Right atrium auricular region (tissue), 2 donors: Measurements from ENCODE around the gene THOC6. TPM values are rescaled to one million over a fixed set of nuclear protein-coding genes. Genes with fewer than 3 reads are reported as not detected.

Experiments used
- DNase-seq: peaks from one replicate; pipeline ENCODE4 v3.0.0-alpha.2; 2019; ENCODE audit warnings: low spot score
- H3K27ac ChIP-seq, 2 donors: fragments of 200-600 bp; sonication (generic); 1 replicate in 1 of 2; 2 replicates in 1 of 2; pipeline ENCODE4 v1.5.1; 2016 to 2019
- H3K27me3 ChIP-seq, 2 donors: fragments of 200-600 bp; sonication (generic); one replicate each; pipeline versions ENCODE4 v1.5.1 to v1.6.0; 2017 to 2019
- H3K36me3 ChIP-seq: fragments of 200-600 bp; sonication (generic); one replicate; pipeline ENCODE4 v1.5.1; 2016
- H3K4me1 ChIP-seq, 2 donors: fragments of 200-600 bp; sonication (generic); one replicate each; pipeline versions ENCODE4 v1.5.1 to v1.6.0; 2017 to 2019
- H3K4me3 ChIP-seq, 2 donors: fragments of 200-600 bp; sonication (generic); 1 replicate in 1 of 2; 2 replicates in 1 of 2; pipeline ENCODE4 v1.5.1; 2017 to 2019; ENCODE audit warnings: mild to moderate bottlenecking in 1 of 2, moderate library complexity in 1 of 2
- H3K9me3 ChIP-seq, 2 donors: fragments of 200-600 bp; sonication (generic); one replicate each; pipeline ENCODE4 v1.5.1; 2019
- CTCF ChIP-seq, 2 donors: fragments of 200-600 bp; sonication (generic); IDR thresholded peaks; one replicate each; pipeline ENCODE4 v1.5.1; 2019; ENCODE audit warnings: antibody characterized with exemption in 2 of 2
- total RNA-seq, 2 donors: library from RNA; depleted of rRNA; stranded (reverse); fragments of >200 nt; gene quantifications; one replicate each; pipeline ENCODE4 v1.1.0, GENCODE V29; 2016

THOC6 gene
- total RNA-seq, 2 donors from 2014 or later = 7.4 to 12.6 TPM

DNA sequence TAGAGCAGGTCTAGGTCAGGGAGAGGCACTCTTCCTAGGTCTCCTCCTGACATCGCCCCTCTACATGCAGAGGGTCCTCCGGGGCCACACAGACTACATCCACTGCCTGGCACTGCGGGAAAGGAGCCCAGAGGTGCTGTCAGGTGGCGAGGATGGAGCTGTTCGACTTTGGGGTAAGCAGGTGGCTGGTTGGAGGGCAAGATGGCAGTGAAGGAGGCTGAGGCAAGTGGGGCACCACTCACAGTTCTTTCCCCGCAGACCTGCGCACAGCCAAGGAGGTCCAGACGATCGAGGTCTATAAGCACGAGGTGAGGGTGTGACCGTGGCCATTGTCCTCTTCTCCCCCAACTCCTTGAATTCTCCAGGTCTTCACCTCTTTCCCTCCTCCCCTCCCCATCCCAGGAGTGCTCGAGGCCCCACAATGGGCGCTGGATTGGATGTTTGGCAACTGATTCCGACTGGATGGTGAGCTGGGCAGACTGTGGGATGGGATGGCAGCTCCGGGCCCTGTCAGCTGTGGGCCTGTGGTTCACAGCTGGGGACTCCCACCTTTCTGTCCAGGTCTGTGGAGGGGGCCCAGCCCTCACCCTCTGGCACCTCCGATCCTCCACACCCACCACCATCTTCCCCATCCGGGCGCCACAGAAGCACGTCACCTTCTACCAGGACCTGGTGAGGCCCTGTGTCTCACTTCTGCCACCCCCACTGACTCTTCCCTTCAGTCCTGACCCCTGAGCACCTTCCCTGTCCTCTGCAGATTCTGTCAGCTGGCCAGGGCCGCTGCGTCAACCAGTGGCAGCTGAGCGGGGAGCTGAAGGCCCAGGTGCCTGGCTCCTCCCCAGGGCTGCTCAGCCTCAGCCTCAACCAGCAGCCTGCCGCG, 3.0 kb downstream of the THOC6 start:
- DNase-seq = no peak
- no peak overlapping the region for H3K4me3 ChIP-seq
- H3K36me3 ChIP-seq = peaks cover 13% of the 10 kb centered on the region
- peaks cover 4 to 7% of the 10 kb centered on the region in 2 donors for H3K27me3 ChIP-seq
- no peak for TF ChIP-seq CTCF (IDR thresholded peaks at IDR 0.05)
- H3K9me3 ChIP-seq = no peaks in the 10 kb centered on the region
- peaks cover 0 to 43% of the 10 kb centered on the region in 2 donors for H3K4me1 ChIP-seq
- no peak overlapping the region for H3K27ac ChIP-seq

- Histone ChIP-seq H3K27ac (no peak overlapping the region), H3K9me3 (no peaks in the 10 kb centered on the region), H3K4me1 (peaks cover 0 to 37% of the 10 kb centered on the region in 2 donors), H3K4me3 (no peak overlapping the region), H3K36me3 (peaks cover 13% of the 10 kb centered on the region), H3K27me3 (peaks cover 4 to 7% of the 10 kb centered on the region in 2 donors)
- TF ChIP-seq CTCF (IDR thresholded peaks at IDR 0.05) = no peak
- DNase-seq = no peak
Observed at GRCh38 chr16:3027489-3027795, 3.6 kb downstream of the THOC6 start.

GRCh38 chr16:3027983-3028715, 4.3 kb downstream of the THOC6 start:
- Histone ChIP-seq H3K27ac (no peak overlapping the region), H3K4me3 (no peak overlapping the region), H3K36me3 (peaks cover 13% of the 10 kb centered on the region), H3K9me3 (no peaks in the 10 kb centered on the region), H3K27me3 (peaks cover 4 to 7% of the 10 kb centered on the region in 2 donors), H3K4me1 (peaks cover 0 to 30% of the 10 kb centered on the region in 2 donors)
- DNase-seq = no peak
- peak; percentile 73 to 87 for TF ChIP-seq CTCF (IDR thresholded peaks at IDR 0.05)

DNA sequence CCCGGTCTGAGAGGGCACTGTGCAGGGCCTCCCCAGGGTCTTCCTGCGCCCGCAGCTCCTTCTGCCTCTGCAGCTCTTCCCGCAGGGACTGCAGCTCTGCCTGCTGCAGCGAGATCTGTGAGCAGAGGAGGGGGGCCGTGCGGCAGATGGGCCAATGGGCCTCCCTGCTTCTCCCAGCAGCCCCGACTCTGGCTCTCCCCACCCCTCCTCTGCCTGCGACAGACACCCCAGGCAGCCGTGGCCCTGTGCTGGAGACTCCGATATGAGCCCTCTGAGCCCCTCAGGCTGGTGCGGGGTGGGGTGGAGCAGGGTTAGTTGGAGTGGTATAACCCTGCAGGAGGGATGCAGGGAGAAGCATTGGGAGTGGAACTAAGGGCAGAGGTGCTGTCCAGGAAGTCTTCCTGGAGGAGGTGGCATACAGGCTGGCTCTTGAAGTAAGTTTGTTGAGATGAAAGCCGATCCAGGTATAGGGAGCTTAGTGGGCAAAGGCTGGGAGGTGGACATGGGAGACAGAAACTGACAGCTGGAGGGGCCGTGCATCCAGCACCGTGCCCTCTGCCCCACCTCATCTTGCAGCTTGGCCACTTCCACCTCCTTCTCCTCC, 5.0 kb downstream of the THOC6 start:
- Histone ChIP-seq H3K27me3 (peaks cover 4 to 7% of the 10 kb centered on the region in 2 donors), H3K9me3 (no peaks in the 10 kb centered on the region), H3K4me1 (peaks cover 0 to 24% of the 10 kb centered on the region in 2 donors), H3K36me3 (peaks cover 13% of the 10 kb centered on the region), H3K4me3 (no peak overlapping the region), H3K27ac (no peak overlapping the region)
- DNase-seq = no peak
- no peak for TF ChIP-seq CTCF (IDR thresholded peaks at IDR 0.05)

- H3K9me3 ChIP-seq = no peaks in the 10 kb centered on the region
- peaks cover 0 to 20% of the 10 kb centered on the region in 2 donors for H3K4me1 ChIP-seq
- DNase-seq = no peak
- H3K36me3 ChIP-seq = peaks cover 13% of the 10 kb centered on the region
- H3K27ac ChIP-seq = no peak overlapping the region
- H3K4me3 ChIP-seq = peak overlapping the region in 1 of 2 donors; percentile 3
- TF ChIP-seq CTCF (IDR thresholded peaks at IDR 0.05) = no peak
- H3K27me3 ChIP-seq = peaks cover 4 to 7% of the 10 kb centered on the region in 2 donors
Observed at GRCh38 chr16:3029491-3030221, 5.8 kb downstream of the THOC6 start.
